HFFc6 (cell line): ENCODE results near the gene ASB1. TPM values are rescaled to one million over a fixed set of nuclear protein-coding genes. Genes with fewer than 3 reads are reported as not detected.
A peak's percentile ranks its signal among the peaks of the same experiment; 100 is the strongest.

ENCODE experiments used
- DNase-seq: peaks from one replicate; pipeline ENCODE4 v3.0.0-alpha.2; 2018
- H3K27ac Mint-ChIP-seq: 2 replicates; pipeline ENCODE4 v1.8.0; 2020; ENCODE audit warnings: mild to moderate bottlenecking, mixed read lengths
- H3K27me3 Mint-ChIP-seq: 2 replicates; pipeline ENCODE4 v1.8.0; 2021; ENCODE audit warnings: mild to moderate bottlenecking, moderate library complexity, mixed read lengths; ENCODE audit not compliant: insufficient read depth
- H3K36me3 Mint-ChIP-seq: 2 replicates; pipeline ENCODE4 v1.8.0; 2021; ENCODE audit warnings: low read depth, mixed read lengths
- H3K4me1 Mint-ChIP-seq: 2 replicates; pipeline ENCODE4 v1.8.0; 2020; ENCODE audit warnings: low read depth, mixed read lengths
- H3K4me3 Mint-ChIP-seq: 2 replicates; pipeline ENCODE4 v1.8.0; 2020; ENCODE audit warnings: mild to moderate bottlenecking, moderate library complexity, mixed read lengths
- H3K9me3 Mint-ChIP-seq: 2 replicates; pipeline ENCODE4 v1.8.0; 2020; ENCODE audit warnings: mild to moderate bottlenecking, mixed read lengths
- total RNA-seq, 6 experiments: library from RNA; stranded (reverse); fragmentation: NEBNext Ultra II Directional; extraction: Animal tissue kit (Norgen Biotek cat#: 25700); gene quantifications; 2 replicates in 1 of 6; 3 replicates in 5 of 6; pipeline ENCODE4 v1.2.3, GENCODE V29; 2021
- TF ChIP-seq, protein P1 (sequence below): fragments of 200-600 bp; sonication (generic); IDR thresholded peaks from 2 replicates; pipeline ENCODE4 v1.5.0; 2021; ENCODE audit warnings: antibody characterized with exemption, mild to moderate bottlenecking

The ASB1 gene
- total RNA-seq, 6 experiments from 2014 or later = 56.0 to 77.5 (median 74.4) TPM

DNA sequence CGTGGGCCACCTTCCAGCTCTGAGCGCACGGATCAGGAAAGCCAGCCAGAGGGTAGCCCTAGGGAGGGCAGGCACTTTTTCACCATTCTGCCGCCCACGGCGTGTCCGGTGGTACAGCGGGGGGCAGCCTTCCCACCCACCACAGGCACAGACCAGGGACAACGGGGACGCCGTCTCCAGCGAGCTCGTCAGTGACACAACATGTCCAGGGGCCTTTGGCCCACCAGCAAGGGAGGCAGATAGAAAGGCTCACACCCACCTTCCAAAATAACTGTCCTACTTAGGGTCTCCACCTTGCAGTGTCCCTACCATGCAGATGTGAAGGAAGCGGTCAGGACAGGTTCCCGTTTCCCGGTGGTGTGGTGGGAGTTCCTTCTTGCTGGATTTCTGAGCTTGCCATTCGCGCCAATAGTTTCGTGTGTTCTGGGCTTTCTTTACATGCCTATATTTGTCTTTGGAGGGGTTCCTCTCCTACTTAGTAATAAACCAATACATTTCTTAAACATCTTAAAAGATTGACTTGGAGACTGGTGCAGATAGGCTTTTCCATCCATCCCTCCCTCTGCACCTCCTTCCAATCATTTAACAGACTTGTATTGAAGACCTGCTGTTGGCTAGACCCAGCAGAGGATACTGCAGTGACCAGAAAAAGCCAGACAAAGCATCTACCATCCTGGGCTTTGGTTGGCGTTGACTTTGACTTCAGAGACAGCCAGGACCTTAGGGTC, 872 bp downstream of the ASB1 start:
- Mint-ChIP-seq H3K27me3 (peaks cover 6% of the 10 kb centered on the region), H3K36me3 (peaks cover 51% of the 10 kb centered on the region), H3K9me3 (peaks cover 25% of the 10 kb centered on the region), H3K4me1 (peaks cover 78% of the 10 kb centered on the region), H3K4me3 (peak overlapping the region; percentile 91), H3K27ac (peak overlapping the region; percentile 97)
- DNase-seq = no peak
- TF ChIP-seq, protein P1, sequence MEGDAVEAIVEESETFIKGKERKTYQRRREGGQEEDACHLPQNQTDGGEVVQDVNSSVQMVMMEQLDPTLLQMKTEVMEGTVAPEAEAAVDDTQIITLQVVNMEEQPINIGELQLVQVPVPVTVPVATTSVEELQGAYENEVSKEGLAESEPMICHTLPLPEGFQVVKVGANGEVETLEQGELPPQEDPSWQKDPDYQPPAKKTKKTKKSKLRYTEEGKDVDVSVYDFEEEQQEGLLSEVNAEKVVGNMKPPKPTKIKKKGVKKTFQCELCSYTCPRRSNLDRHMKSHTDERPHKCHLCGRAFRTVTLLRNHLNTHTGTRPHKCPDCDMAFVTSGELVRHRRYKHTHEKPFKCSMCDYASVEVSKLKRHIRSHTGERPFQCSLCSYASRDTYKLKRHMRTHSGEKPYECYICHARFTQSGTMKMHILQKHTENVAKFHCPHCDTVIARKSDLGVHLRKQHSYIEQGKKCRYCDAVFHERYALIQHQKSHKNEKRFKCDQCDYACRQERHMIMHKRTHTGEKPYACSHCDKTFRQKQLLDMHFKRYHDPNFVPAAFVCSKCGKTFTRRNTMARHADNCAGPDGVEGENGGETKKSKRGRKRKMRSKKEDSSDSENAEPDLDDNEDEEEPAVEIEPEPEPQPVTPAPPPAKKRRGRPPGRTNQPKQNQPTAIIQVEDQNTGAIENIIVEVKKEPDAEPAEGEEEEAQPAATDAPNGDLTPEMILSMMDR = no peak

DNA sequence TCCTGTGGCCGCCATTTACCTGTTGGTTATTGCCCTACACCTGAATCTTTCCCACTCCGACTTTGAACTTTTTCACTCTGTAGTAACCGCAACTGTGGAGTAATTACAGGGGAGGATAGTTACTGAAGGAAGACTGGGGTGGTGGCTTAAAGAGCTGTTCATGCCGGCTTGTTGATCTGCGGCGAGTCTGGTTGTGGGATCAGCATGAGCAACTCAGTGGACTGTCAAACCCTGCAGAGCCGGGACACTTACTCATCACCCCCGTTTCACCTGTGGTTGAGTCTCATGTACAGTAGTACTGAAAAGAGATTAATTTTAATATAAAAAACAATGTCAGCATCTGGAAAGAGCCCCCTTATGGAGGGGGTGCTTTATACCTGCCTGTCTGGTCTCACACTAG, 2.1 kb downstream of the ASB1 start:
- no peak for DNase-seq
- H3K4me1 Mint-ChIP-seq = peaks cover 85% of the 10 kb centered on the region
- H3K27ac Mint-ChIP-seq = peak overlapping the region; percentile 97
- peak overlapping the region; percentile 91 for H3K4me3 Mint-ChIP-seq
- peaks cover 6% of the 10 kb centered on the region for H3K27me3 Mint-ChIP-seq
- peaks cover 25% of the 10 kb centered on the region for H3K9me3 Mint-ChIP-seq
- peaks cover 58% of the 10 kb centered on the region for H3K36me3 Mint-ChIP-seq
- TF ChIP-seq, protein P1 = no peak

DNA sequence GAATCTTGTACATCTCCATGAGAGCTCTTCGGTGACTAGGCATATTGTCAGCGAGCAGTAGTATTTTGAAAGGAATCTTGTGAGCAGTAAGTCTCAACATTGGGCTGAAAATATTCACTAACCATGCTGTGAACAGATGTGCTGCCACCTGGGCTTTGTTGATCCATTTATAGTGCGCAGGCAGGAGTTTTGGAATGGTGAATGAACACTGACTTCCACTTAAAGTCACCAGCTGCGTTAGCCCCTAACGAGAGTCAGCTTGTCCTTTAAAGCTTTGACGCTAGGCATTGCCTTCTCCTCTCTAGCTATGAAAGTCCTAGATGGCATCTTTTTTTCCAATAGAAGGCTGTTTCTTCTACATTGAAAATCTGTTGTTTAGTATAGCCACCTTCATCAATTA, 4.1 kb downstream of the ASB1 start:
- H3K9me3 Mint-ChIP-seq = peaks cover 25% of the 10 kb centered on the region
- peaks cover 69% of the 10 kb centered on the region for H3K36me3 Mint-ChIP-seq
- 0 out of 2 replicates have a peak overlapping the region, but pooled peaks have one; percentile 40 for H3K4me3 Mint-ChIP-seq
- TF ChIP-seq, protein P1 = no peak
- peaks cover 6% of the 10 kb centered on the region for H3K27me3 Mint-ChIP-seq
- H3K4me1 Mint-ChIP-seq = peaks cover 85% of the 10 kb centered on the region
- no peak for DNase-seq
- H3K27ac Mint-ChIP-seq = peak overlapping the region; percentile 99

DNA sequence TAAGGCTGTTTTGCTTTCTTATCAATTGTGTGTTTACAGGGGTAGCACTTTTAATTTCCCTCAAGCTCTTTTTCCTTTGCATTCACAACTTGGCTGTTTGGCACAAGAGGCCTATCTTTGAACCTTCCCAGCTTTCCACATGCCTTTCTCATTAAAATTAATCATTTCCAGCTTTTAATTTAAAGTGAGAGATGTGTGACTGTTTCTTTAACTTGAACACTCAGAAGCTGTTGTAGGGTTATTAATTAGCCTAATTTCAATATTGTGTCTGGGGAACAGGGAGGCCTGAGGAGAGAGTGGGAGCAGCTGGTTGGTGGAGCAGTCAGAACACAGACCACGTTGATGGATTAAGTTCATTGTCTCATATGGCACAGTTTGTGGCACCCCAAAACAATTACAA, 4.7 kb downstream of the ASB1 start:
- Mint-ChIP-seq H3K36me3 (peaks cover 76% of the 10 kb centered on the region), H3K9me3 (peaks cover 25% of the 10 kb centered on the region), H3K27me3 (peaks cover 4% of the 10 kb centered on the region), H3K4me1 (peaks cover 87% of the 10 kb centered on the region), H3K4me3 (peak overlapping the region; percentile 40; the same call in 1 of the 2 replicates), H3K27ac (peak overlapping the region; percentile 99)
- no peak for DNase-seq
- TF ChIP-seq, protein P1 = no peak

DNA sequence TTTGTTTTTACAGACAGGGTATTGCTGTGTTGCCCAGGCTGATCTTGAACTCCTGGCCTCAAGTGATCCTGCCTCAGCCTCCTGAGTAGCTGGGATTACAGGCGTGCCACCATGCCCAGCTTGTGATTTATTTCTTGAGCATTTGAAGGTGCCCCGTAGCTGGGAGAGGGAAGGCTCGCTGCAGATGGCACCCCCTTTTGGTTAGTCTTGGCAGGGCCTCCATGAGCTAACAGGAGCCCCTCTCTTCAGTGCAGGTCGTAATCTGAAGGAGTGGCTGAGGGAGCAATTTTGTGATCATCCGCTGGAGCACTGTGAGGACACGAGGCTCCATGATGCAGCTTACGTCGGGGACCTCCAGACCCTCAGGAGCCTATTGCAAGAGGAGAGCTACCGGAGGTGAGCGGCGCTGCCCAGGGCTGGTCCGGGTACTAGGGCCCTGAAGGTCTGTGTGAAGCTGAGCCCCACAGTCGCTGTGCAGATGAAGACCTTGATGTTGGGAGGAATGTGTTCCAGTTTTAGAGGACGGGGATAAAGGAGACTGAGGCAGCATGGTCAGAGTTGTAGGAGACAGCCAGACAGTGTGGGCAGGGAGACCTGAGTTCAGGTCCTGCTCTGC, 6.7 kb downstream of the ASB1 start:
- Mint-ChIP-seq H3K9me3 (peaks cover 21% of the 10 kb centered on the region), H3K4me3 (peak overlapping the region; percentile 78), H3K27me3 (peaks cover 4% of the 10 kb centered on the region), H3K27ac (peak overlapping the region; percentile 99), H3K36me3 (peaks cover 81% of the 10 kb centered on the region), H3K4me1 (peaks cover 95% of the 10 kb centered on the region)
- TF ChIP-seq, protein P1 = no peak
- no peak for DNase-seq
